MM.1S (cell line): ENCODE results near the gene INO80D.

Source experiments
- EZH2phosphoT487 ChIP-seq: fragments of 300-600 bp; sonication (generic); IDR thresholded peaks from 2 replicates; pipeline ENCODE4 v1.6.1; 2018; ENCODE audit warnings: antibody characterized with exemption, low read length
- TF ChIP-seq, protein P1 (sequence below): fragments of 300-600 bp; sonication (generic); IDR thresholded peaks from 2 replicates; pipeline ENCODE4 v1.5.1; 2016; ENCODE audit warnings: antibody characterized with exemption, low read length, mixed read lengths

DNA sequence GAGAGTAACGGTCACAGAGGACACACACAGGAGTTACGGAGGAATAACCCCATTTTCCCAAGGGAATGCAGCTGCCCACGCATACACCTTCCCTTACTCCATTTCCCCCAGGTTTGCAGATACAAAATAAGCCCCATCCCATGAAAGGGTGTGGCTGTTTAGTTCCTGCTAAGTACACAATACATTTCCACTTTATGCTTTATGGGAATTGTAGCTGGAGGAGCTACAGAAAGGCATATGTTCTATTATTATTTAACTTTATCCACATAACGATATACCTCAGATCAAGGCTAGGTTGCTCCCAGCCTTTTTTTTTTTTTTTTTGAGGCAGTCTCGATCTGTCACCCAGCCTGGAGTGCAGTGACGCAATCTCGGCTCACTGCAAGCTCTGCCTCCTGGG, 22.7 kb upstream of the INO80D start:
- TF ChIP-seq EZH2phosphoT487, result no peak
- TF ChIP-seq, protein P1, sequence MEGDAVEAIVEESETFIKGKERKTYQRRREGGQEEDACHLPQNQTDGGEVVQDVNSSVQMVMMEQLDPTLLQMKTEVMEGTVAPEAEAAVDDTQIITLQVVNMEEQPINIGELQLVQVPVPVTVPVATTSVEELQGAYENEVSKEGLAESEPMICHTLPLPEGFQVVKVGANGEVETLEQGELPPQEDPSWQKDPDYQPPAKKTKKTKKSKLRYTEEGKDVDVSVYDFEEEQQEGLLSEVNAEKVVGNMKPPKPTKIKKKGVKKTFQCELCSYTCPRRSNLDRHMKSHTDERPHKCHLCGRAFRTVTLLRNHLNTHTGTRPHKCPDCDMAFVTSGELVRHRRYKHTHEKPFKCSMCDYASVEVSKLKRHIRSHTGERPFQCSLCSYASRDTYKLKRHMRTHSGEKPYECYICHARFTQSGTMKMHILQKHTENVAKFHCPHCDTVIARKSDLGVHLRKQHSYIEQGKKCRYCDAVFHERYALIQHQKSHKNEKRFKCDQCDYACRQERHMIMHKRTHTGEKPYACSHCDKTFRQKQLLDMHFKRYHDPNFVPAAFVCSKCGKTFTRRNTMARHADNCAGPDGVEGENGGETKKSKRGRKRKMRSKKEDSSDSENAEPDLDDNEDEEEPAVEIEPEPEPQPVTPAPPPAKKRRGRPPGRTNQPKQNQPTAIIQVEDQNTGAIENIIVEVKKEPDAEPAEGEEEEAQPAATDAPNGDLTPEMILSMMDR, result no peak
